GM19025 (cell line): ENCODE results near the gene IDI2.

Experiments
- ATAC-seq: cut with Tn5 transposase; IDR thresholded peaks from one replicate; pipeline ENCODE4 v1.9.1; 2021; ENCODE audit warnings: mild to moderate bottlenecking, low read depth, moderate library complexity; ENCODE audit not compliant: unreplicated experiment

The IDI2 gene

GRCh38 chr10:985361-985760 lies 40.3 kb downstream of the IDI2 start:
- no peak for ATAC-seq

GRCh38 chr10:983971-984655 lies 41.5 kb downstream of the IDI2 start:
- ATAC-seq = no peak

- ATAC-seq = no peak
These were observed 42.3 kb downstream of the IDI2 start for GRCh38 chr10:983401-983800.

- ATAC-seq = no peak
These were observed 45.1 kb downstream of the IDI2 start for GRCh38 chr10:980468-981093.

GRCh38 chr10:978826-979421 lies 46.7 kb downstream of the IDI2 start:
- no peak for ATAC-seq

GRCh38 chr10:976316-976715 lies 49.3 kb downstream of the IDI2 start:
- no peak for ATAC-seq

GRCh38 chr10:974785-975074 lies 50.9 kb downstream of the IDI2 start:
- ATAC-seq = no peak

GRCh38 chr10:974038-974784 lies 51.4 kb downstream of the IDI2 start:
- ATAC-seq = no peak

- ATAC-seq = no peak
These were observed 52.9 kb downstream of the IDI2 start for GRCh38 chr10:972763-973162.

GRCh38 chr10:971613-972012 lies 54.0 kb downstream of the IDI2 start:
- ATAC-seq = no peak

- no peak for ATAC-seq
These were observed 54.5 kb downstream of the IDI2 start for GRCh38 chr10:971150-971542.

GRCh38 chr10:970311-971149 lies 55.1 kb downstream of the IDI2 start:
- no peak for ATAC-seq

GRCh38 chr10:969473-970150 lies 56.0 kb downstream of the IDI2 start:
- ATAC-seq = no peak
